Activated CD4-positive, alpha-beta T cell treated with anti-CD3 and anti-CD28 coated beads, Interleukin-2, amount 50 U/mL, for 24 hours (primary cell): ENCODE results near the gene ERGIC1.
"Not testable (repeated sequence)": the region's sequence is repeated elsewhere in the genome, so short reads cannot be mapped to it uniquely, and the experiment has no call there.

ENCODE experiments used
- DNase-seq, 2 donors: peaks; one replicate each; pipeline ENCODE4 v3.0.0-alpha.2; 2020; ENCODE audit warnings: low read depth in 1 of 2, low spot score in 1 of 2

Gene ERGIC1

GRCh38 chr5:172833686-172834414, at the start of gene ERGIC1:
ERGIC1 (plus strand) TSS chr5:172834251; CDS start chr5:172834414, 163 bp downstream.
- DNase-seq = peak; percentile 19 to 43

DNA sequence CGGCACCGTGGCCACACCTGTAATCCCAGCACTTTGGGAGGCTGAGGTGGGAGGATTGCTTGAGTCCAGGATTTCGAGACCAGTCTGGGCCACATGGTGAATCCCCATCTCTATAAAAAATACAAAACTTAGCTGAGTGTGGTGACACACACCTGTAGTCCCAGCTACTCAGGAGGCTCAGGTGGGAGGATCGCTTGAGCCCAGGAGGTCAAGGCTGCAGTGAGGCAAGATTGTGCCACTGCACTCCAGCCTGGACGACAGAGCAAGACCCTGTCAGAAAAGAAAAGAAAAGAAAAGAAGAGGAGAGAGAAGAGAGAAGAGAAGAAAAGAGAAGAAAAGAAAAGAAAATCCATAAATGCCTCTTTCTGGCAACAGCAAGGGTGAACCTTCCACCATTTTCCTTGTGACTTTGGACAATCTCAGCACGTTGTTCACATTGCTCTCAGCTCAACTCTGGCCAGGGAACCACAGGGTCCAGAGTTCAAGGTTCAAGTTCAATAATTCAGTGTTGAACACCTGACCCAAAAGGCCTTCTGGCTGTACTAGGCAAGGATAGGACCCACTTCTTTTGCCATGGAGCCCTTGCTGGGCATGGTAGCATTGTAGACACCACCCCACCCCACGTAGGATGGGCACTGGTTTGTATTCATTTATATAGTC, 48.5 kb upstream of the ERGIC1 start:
- no peak for DNase-seq

DNA sequence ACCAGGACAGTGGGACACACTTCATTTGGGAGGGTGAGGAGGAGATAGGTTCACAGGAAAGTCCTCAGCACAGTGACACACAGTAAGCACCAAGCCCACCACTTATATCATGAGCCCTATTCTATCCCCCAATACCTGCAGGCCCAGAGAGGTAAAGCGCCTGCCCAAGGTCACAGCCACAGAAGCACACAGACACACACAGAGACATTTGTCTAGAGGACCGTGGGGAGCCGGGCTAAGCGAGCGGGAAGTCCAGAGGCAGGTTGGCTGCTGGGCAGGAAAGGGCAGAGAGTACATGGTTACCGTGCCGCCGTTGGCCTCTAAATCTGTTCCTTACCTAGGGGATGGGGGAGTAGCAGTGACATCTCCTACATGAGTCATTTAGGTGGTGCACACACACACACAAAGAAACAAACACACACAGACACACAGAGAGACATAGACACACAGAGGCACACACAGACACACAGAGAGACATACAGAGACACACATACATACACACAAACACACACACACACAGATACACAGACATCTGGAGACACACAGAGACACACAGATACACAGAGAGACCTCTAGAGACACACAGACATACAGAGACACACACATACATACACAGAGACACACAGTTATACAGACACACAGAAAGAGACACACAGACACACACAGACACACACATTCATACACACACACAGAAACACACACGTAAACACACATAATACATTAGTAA, 47.2 kb upstream of the ERGIC1 start:
- DNase-seq = no peak

DNA sequence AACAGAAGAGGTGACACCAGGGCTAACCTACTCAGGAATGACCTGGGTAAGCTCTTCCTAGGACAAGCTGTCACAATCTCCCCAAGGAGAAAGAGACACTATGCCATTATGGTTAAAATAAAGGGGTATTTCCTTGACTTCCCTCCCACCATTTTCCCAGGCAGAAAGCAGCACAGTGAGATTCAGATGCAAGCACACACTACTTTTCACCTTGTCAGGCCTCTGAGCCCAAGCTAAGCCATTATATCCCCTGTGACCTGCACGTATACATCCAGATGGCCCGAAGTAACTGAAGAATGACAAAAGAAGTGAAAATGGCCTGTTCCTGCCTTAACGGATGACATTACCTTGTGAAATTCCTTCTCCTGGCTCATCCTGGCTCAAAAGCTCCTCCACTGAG, 46.5 kb upstream of the ERGIC1 start:
- DNase-seq = not testable (repeated sequence)

DNA sequence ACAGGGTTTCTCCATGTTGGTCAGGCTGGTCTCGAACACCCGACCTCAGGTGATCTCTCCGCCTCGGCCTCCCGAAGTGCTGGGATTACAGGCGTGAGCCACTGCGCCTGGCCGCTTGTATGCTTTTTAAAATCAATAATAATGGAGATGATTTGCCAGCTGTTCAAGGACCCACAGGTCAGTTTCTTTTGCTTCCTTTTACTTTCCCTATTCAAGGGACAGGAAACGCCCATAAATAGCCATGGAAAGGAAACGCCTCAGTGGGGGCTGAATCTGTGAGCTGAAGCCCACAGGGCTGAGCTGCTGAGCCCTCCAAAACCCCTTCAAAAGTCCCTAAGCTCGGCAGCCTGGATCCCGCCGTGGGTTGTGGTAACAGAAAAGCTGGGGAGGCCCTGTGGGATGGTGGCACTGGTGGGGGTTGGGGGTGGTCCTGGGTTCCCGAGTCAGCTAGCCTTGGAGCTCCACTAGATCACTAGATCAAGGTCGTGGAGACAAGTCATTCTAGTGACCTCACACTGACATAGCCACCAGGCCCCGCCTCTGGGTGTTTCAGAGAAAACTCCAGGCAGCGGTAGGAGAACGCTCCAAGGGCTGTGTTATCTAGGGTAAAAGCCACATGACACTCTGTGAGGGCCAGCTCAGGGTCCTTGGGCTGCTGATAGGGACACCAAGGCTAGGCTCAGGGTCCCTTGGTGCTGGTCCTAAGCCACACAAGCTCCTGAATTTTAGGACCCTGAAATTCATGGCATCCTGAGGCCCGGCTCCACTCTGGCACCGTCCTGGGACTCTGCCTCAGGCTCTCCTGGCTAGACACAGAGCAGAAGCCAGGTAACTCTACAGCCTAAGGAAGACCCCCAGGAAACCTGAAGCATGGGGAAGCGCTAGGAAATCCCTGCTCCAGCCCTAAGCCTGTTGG, 45.0 kb upstream of the ERGIC1 start:
- DNase-seq = no peak

GRCh38 chr5:172789687-172790495, 44.2 kb upstream of the ERGIC1 start:
- no peak for DNase-seq

DNA sequence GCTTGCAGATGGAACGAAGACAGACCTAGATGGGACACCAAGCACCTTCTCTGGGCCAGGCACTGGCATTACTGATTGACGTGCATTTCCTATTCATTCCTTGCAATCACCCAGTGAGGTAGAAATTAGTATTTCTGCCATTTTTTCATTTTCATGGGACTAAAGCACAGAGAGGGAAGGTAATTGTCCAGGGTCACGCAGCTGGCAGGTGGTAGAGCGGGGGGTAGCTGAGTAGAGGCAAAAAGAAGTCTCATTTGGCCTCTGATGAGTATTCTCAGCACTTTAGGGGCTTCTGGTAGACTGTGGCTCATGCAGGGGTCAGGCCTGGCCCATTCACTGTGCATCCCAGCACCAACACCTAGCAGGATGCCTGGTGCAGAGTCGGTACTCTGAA, 43.6 kb upstream of the ERGIC1 start:
- no peak for DNase-seq

DNA sequence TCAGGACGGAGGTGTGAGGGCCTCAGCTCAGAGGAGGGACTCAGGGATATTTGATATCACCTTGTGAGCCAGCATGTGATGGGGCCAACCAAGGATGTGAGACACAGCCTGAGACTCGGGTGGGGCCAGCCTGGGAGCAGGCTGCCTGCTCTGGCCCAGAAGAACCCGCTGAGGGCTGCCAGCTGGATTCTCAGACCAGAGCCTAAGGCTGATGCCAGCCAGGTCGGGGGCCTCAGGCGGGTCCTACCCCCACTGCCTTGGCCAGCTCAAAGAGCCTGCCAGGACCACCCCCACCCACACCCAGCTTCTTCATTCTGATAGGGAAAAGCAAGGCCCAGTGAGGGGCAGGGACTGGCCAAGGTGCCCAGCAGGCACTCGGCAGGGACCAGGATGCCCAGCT, 42.8 kb upstream of the ERGIC1 start:
- no peak for DNase-seq

GRCh38 chr5:172791726-172792445, 42.2 kb upstream of the ERGIC1 start:
- DNase-seq = no peak

GRCh38 chr5:172792701-172793570, 41.1 kb upstream of the ERGIC1 start:
- no peak for DNase-seq

DNA sequence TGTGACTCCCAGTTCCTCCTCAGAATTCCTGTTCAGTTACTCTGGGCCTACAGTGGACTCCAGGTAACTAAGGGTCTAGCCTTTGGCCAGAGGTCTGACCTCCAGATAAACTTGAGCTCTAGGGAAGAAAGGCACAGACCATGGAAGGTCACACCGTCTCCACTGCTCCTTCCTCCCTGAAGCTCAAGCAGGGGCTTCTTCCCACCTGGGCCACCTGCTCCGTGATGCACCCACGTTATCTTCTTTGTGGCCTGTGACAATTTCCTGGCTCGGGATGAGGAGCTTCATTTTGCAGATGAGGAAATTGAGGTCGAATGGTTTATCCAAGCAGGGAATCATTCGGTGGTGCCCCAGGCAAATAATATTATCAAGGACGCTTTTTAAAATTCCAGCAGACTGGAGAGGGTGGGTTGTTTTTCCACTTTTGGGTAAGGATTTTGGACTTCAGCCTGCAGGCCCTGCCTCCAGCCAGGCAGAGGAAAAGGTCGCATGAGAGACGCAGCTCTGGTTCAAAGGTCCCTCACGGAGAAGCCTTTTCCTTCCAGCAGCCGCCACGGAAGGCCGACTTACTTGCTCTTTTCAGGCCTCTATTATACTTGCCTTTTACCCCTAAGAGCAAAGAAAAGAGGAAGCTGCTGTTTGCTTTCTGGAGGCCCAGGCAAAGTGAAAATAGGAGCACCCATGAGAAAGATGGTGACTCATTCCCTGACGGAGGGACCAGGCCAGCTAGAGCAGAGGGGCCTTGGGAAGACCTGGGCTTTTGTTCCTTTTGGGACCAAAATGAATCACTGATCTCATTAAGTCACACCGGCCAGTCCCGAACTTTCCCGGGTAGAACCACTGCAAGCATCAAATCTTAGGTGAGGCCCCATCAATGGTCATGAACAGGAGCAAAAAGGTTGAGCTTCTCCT, 40.2 kb upstream of the ERGIC1 start:
- no peak for DNase-seq

- no peak for DNase-seq
Measured at GRCh38 chr5:172795318-172795977, 38.6 kb upstream of the ERGIC1 start.

DNA sequence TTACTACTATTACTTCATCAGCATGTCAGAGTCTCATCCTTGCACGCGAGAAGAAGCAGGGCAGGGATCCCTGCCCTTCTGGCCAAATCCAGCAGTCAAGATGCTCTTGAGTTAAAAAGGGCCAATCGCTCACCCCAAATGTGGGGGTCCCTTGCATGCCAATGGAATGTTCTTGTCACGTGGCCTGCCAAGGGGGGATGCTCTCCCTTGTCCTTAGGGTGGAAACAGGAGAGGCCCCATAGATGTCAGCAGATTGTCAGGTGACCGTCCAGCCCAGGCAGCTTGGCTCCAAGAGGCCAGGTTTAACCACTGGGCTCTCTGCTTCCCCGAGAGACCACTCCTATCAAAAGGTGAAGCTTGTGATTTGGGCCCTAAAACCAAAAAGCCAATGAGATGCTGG, 37.7 kb upstream of the ERGIC1 start:
- DNase-seq = no peak

- no peak for DNase-seq
Measured at GRCh38 chr5:172797771-172798191, 36.3 kb upstream of the ERGIC1 start.

- no peak for DNase-seq
Measured at GRCh38 chr5:172798422-172799215, 35.4 kb upstream of the ERGIC1 start.

DNA sequence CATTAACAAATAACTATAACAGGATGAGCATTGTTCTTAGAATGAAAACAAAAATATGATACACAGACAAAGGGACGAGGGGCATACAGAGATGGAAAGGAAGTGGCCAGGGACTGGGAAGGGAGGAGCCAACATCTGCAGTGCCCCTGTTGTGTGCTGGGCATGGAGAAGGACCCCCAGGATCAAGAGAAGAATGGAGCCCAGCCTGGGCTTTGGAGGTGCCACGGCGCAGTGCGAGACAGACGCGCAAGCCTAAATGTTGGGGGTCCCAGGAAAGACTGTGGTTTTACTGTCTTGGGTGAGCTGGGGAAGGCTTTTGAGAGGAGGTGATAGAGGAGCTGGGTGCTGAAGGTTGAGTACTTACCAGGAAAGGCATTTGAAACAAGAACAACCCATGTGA, 34.6 kb upstream of the ERGIC1 start:
- DNase-seq = no peak
